Left lung (tissue), 10 donors: ENCODE data around the gene TTC17. TPM values are rescaled to one million over a fixed set of nuclear protein-coding genes. Genes with fewer than 3 reads are reported as not detected.

Experiments
- ATAC-seq: fragments of 200-7000 bp; cut with Tn5 transposase; one replicate; pipeline ENCODE4 v1.9.1; 2020; ENCODE audit warnings: moderate library complexity
- DNase-seq, 4 donors: peaks; one replicate each; pipeline ENCODE4 v3.0.0-alpha.2; 2013 to 2020
- H3K27ac ChIP-seq, 2 donors: fragments of 200-600 bp; sonication (generic) in 1 of 2; one replicate each; pipeline versions ENCODE4 v1.5.0 to v1.8.0; 2020 to 2021
- H3K27me3 ChIP-seq, 2 donors: fragments of 200-600 bp; sonication (generic) in 1 of 2; one replicate each; pipeline versions ENCODE4 v1.5.0 to v1.8.0; 2020 to 2021
- H3K36me3 ChIP-seq, 2 donors: fragments of 200-600 bp; sonication (generic) in 1 of 2; one replicate each; pipeline versions ENCODE4 v1.5.0 to v1.8.0; 2020 to 2021
- H3K4me1 ChIP-seq, 2 donors: fragments of 200-600 bp; one replicate each; pipeline ENCODE4 v1.8.0; 2021
- H3K4me3 ChIP-seq, 2 donors: fragments of 200-600 bp; sonication (generic) in 1 of 2; one replicate each; pipeline versions ENCODE4 v1.5.0 to v1.8.0; 2020 to 2021; ENCODE audit warnings: mild to moderate bottlenecking in 1 of 2
- H3K9me3 ChIP-seq, 2 donors: fragments of 200-600 bp; sonication (generic) in 1 of 2; one replicate each; pipeline versions ENCODE4 v1.5.0 to v1.8.0; 2020 to 2021
- CTCF ChIP-seq, 2 donors: fragments of 200-600 bp; sonication (generic) in 1 of 2; IDR thresholded peaks; one replicate each; pipeline versions ENCODE4 v1.5.0 to v1.8.0; 2021; ENCODE audit warnings: antibody characterized with exemption in 2 of 2
- intact Hi-C, 2 donors: fragments of 100-400 bp; cut with DNase I; formaldehyde crosslinking; loops; one replicate each; pipeline versions ENCODE4 v1.11.2 to v1.14.2; 2022
- polyA plus RNA-seq, 6 donors: library from polyadenylated mRNA; unstranded; fragments of 120-200 nt; gene quantifications; one replicate each; pipeline ENCODE4 v1.2.1, GENCODE V29; 2013; ENCODE audit not compliant: insufficient read length in 6 of 6
- total RNA-seq, 2 donors: library from RNA; stranded (reverse); fragmentation: NEBNext Ultra II Directional; extraction: Animal tissue kit (Norgen Biotek cat#: 25700); gene quantifications; one replicate each; pipeline ENCODE4 v1.2.1, GENCODE V29; 2021
- donor health status: DM: no; HTN: yes; CAD: no.
- donor health status: DM: no; HTN: no; CAD: no.

TTC17 gene
- total and polyA plus RNA-seq, 8 donors, result 71.3 to 216 (median 169) TPM

- Histone ChIP-seq H3K4me1 (no peaks in the 10 kb centered on the region), H3K36me3 (peaks cover 3 to 96% of the 10 kb centered on the region in 2 donors), H3K27me3 (no peaks in the 10 kb centered on the region), H3K9me3 (no peaks in the 10 kb centered on the region), H3K4me3 (no peak overlapping the region), H3K27ac (peak overlapping the region in 1 of 2 donors; percentile 14)
- no peak for TF ChIP-seq CTCF (IDR thresholded peaks at IDR 0.05)
- intact Hi-C loops, result no loop called here
- ATAC-seq (peak; percentile 69), DNase-seq (no peak)
Measured at GRCh38 chr11:43403357-43404231, 44.9 kb downstream of the TTC17 start.

- H3K9me3 ChIP-seq, result no peaks in the 10 kb centered on the region
- no peak overlapping the region for H3K27ac ChIP-seq
- intact Hi-C loops, result no loop called here
- H3K36me3 ChIP-seq, result peaks cover 3 to 96% of the 10 kb centered on the region in 2 donors
- H3K27me3 ChIP-seq, result no peaks in the 10 kb centered on the region
- no peak for DNase-seq
- no peaks in the 10 kb centered on the region for H3K4me1 ChIP-seq
- no peak for TF ChIP-seq CTCF (IDR thresholded peaks at IDR 0.05)
- no peak overlapping the region for H3K4me3 ChIP-seq
- no peak for ATAC-seq
Measured at GRCh38 chr11:43404406-43404805, 45.7 kb downstream of the TTC17 start.

DNA sequence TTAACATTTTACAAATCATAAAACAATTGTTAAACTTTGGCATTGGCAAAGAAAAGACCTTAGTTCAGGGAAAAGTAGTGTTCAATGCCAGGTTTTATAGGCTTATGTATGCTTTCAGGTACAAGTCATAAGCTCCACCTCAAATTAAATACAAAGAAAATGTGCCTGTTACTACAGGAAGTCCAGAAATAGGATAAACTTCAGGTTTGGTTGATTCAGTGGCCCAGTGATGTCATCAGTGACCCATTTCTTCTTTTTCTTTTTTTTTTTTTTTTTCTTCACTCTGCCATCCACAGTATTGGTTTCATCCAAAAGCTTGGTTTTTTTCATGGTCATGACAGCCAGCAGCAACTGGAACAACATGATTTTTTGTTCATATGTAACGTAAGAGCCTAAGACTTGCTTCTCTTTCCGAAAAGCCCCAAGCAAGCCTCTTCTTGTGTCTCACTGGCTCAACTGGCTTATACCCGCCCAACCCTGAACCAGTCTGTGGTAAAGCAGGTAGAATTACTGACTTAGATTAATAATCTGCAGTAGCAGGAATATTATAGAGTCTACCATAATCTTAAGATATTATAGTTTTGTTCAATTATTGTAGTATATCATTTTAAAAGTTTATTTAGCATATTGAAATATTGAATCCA, 46.2 kb downstream of the TTC17 start:
- Histone ChIP-seq H3K27ac (no peak overlapping the region), H3K4me1 (no peaks in the 10 kb centered on the region), H3K9me3 (no peaks in the 10 kb centered on the region), H3K27me3 (no peaks in the 10 kb centered on the region), H3K4me3 (no peak overlapping the region), H3K36me3 (peaks cover 3 to 96% of the 10 kb centered on the region in 2 donors)
- no peak for ATAC-seq
- TF ChIP-seq CTCF (IDR thresholded peaks at IDR 0.05), result no peak
- intact Hi-C loops, result no loop called here
- DNase-seq, result no peak

- ATAC-seq (peak; percentile 47), DNase-seq (no peak)
- Histone ChIP-seq H3K27me3 (no peaks in the 10 kb centered on the region), H3K9me3 (no peaks in the 10 kb centered on the region), H3K36me3 (peaks cover 3 to 88% of the 10 kb centered on the region in 2 donors), H3K4me3 (no peak overlapping the region), H3K4me1 (no peaks in the 10 kb centered on the region), H3K27ac (no peak overlapping the region)
- intact Hi-C loops, result no loop called here
- no peak for TF ChIP-seq CTCF (IDR thresholded peaks at IDR 0.05)
Measured at GRCh38 chr11:43408277-43408676, 49.6 kb downstream of the TTC17 start.

DNA sequence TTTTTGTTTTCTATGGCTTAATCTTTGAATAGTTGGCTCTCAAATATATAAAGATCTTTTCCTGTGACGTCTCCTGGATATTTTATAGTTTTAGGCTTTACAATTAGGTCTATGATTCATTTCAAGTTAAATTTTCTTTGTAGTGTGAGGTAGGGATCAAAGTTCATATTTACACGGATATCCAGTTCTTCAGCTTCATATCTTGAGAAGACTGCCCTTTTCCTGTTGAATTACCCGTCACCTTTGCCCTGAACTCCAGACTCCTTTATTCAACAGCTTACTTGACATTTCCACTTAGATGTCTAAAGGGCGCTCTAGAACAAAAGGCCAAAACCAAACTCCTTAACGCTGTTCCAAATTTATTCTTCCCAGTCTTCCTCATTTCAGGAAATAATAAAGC, 51.7 kb downstream of the TTC17 start:
- no peak overlapping the region for H3K4me3 ChIP-seq
- TF ChIP-seq CTCF (IDR thresholded peaks at IDR 0.05), result no peak
- H3K36me3 ChIP-seq, result peaks cover 0 to 89% of the 10 kb centered on the region in 2 donors
- H3K27ac ChIP-seq, result no peak overlapping the region
- ATAC-seq (peak; percentile 77), DNase-seq (no peak)
- H3K27me3 ChIP-seq, result no peaks in the 10 kb centered on the region
- no peaks in the 10 kb centered on the region for H3K9me3 ChIP-seq
- H3K4me1 ChIP-seq, result no peaks in the 10 kb centered on the region
- intact Hi-C loops, result loop anchor here in 1 of 2 donors (10.0 kb wide), 1 partner anchor 86 kb away; no protein-coding TSS in a partner anchor
